Uterus (tissue), 2 donors: ENCODE measurements around the gene SORBS1.

ENCODE experiments used
- POLR2A ChIP-seq, 2 donors: fragments of 450-650 bp; IDR thresholded peaks; one replicate each; pipeline ENCODE4 v1.6.1; 2016; ENCODE audit warnings: antibody characterized with exemption in 2 of 2, mild to moderate bottlenecking in 1 of 2, moderate library complexity in 1 of 2
- TF ChIP-seq, protein P1 (sequence below), 4 experiments: fragments of 200-600 bp in 2 of 4; fragments of 450-650 bp in 2 of 4; sonication (generic) in 2 of 4; IDR thresholded peaks; one replicate each; pipeline ENCODE4 v1.5.1; 2016 to 2019; ENCODE audit warnings: antibody characterized with exemption in 4 of 4, mild to moderate bottlenecking in 2 of 4, moderate library complexity in 1 of 4

DNA sequence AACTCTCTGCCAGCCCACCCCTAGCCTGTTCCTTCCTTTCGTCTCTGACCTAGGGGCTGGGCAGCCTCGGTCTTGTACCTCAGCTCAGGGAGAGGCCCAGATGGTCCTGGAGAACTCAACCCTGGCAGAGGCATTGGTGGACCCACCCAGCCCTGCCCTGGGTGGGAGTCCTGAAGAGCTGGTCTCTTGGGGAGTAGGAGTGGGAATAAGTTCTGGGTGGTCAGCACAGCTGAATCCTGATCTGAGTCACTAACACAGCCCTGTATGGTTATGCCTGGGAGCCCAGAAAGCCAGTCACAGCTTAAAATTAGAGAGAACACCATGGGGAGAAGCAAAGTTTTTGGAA is 84.0 kb downstream of the SORBS1 start:
- TF ChIP-seq, protein P1, sequence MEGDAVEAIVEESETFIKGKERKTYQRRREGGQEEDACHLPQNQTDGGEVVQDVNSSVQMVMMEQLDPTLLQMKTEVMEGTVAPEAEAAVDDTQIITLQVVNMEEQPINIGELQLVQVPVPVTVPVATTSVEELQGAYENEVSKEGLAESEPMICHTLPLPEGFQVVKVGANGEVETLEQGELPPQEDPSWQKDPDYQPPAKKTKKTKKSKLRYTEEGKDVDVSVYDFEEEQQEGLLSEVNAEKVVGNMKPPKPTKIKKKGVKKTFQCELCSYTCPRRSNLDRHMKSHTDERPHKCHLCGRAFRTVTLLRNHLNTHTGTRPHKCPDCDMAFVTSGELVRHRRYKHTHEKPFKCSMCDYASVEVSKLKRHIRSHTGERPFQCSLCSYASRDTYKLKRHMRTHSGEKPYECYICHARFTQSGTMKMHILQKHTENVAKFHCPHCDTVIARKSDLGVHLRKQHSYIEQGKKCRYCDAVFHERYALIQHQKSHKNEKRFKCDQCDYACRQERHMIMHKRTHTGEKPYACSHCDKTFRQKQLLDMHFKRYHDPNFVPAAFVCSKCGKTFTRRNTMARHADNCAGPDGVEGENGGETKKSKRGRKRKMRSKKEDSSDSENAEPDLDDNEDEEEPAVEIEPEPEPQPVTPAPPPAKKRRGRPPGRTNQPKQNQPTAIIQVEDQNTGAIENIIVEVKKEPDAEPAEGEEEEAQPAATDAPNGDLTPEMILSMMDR (IDR thresholded peaks at IDR 0.05): no peak
- TF ChIP-seq POLR2A (IDR thresholded peaks at IDR 0.05): no peak
